Kidney epithelial cell (primary cell): ENCODE measurements around the gene PIEZO1. TPM values are rescaled to one million over a fixed set of nuclear protein-coding genes. Genes with fewer than 3 reads are reported as not detected.

Experiments
- DNase-seq: peaks from one replicate; pipeline ENCODE4 v3.0.0-alpha.2; 2010; ENCODE audit warnings: low read depth
- H3K27me3 ChIP-seq: 2 replicates; pipeline ENCODE4 v1.6.0; 2011; ENCODE audit warnings: low read length; ENCODE audit not compliant: control insufficient read depth, insufficient read depth
- H3K36me3 ChIP-seq: 2 replicates; pipeline ENCODE4 v1.5.1; 2011; ENCODE audit warnings: low read length; ENCODE audit not compliant: control insufficient read depth, insufficient read depth
- H3K4me3 ChIP-seq: 2 replicates; pipeline ENCODE4 v1.5.1; 2011; ENCODE audit warnings: low read depth, mild to moderate bottlenecking, control low read depth, low read length
- CTCF ChIP-seq: IDR thresholded peaks from 2 replicates; pipeline ENCODE4 v1.5.1; 2011; ENCODE audit warnings: mild to moderate bottlenecking, moderate library complexity, low read length, control low read depth, inconsistent platforms; ENCODE audit not compliant: insufficient read depth, poor library complexity, severe bottlenecking
- total RNA-seq: library from RNA; depleted of rRNA; stranded (reverse); fragments of >200 nt; gene quantifications from 2 replicates; pipeline ENCODE4 v1.2.3, GENCODE V29; 2015

The PIEZO1 gene
- total RNA-seq, 1 donor from 2014 or later = 309 TPM

DNA sequence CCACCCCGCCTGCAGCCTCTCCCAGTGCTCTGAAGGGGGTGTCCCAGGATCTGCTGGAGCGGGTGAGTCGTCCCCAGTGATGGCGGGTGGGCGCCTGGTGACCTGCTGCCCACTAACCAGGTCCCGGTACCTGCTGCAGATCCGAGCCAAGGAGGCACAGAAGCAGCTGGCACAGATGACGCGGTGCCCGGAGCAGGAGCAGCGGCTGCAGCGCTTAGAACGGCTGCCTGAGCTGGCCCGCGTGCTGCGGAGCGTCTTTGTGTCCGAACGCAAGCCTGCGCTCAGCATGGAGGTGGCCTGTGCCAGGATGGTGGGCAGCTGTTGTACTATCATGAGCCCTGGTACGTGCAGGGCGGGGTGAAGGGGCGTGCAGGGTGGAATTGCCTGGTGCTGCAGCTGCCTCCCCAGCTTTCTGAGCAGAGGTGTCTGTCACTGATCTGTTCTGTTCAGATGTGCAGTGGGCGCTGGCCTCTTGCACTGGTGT, 22.2 kb upstream of the PIEZO1 start:
- Histone ChIP-seq H3K4me3 (no peak overlapping the region), H3K36me3 (peaks cover 2% of the 10 kb centered on the region), H3K27me3 (no peaks in the 10 kb centered on the region)
- DNase-seq = no peak
- no peak for TF ChIP-seq CTCF

DNA sequence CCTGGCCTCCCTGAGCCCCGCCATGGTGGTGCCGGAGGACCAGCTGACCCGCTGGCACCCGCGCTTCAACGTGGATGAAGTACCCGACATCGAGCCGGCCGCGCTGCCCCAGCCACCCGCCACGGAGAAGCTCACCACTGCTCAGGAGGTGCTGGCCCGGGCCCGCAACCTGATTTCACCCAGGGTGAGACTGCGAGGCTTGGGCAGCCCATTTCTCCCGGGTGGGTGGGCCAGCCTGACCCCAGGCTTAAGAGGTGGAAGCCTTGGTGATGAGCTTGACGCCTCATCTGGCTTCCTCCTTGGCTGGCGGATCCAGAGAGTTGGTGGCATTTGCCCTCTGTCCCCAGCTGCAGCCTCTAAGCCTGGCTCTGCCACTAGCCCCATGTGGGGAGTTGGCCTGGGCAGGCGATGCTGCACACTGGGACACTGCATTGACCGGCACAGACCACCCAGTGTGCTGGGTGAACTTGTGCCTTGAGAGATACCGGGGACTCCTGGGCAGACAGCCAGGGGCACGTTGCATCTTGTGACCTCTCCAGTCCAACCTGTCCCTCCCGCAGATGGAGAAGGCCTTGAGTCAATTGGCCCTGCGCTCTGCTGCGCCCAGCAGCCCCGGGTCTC, 21.6 kb upstream of the PIEZO1 start:
- no peak overlapping the region for H3K4me3 ChIP-seq
- DNase-seq = no peak
- no peak for TF ChIP-seq CTCF

DNA sequence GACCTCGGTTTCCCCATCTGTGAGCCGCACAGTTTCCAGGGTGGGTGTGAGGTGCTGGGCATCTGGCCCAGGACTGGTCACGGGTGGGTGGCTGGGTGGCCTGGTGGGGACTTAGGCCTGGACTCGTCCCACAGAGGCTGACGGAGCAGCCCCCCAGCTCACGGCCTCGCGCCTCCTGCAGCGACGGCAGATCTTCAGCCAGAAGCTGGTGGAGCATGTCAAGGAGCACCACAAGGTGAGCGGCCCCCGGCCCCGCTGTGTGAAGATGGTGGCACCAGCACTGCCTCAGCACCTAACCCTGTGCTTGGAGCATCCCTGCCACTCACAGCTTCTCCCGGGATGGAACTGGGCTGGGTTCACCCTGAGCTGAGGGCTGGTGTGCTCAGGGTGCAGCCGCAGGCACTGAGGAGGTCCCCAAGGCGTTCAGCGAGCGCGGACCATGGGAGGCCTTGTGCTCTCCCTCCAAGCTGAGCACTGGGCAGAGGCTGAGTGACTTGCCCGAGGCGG, 20.9 kb upstream of the PIEZO1 start:
- H3K27me3 ChIP-seq = no peaks in the 10 kb centered on the region
- TF ChIP-seq CTCF = no peak
- peaks cover 2% of the 10 kb centered on the region for H3K36me3 ChIP-seq
- no peak for DNase-seq
- H3K4me3 ChIP-seq = no peak overlapping the region

More for the DNA sequence above, 21.6 kb upstream of the PIEZO1 start:
- Histone ChIP-seq H3K27me3 (no peaks in the 10 kb centered on the region), H3K36me3 (peaks cover 2% of the 10 kb centered on the region)

DNA sequence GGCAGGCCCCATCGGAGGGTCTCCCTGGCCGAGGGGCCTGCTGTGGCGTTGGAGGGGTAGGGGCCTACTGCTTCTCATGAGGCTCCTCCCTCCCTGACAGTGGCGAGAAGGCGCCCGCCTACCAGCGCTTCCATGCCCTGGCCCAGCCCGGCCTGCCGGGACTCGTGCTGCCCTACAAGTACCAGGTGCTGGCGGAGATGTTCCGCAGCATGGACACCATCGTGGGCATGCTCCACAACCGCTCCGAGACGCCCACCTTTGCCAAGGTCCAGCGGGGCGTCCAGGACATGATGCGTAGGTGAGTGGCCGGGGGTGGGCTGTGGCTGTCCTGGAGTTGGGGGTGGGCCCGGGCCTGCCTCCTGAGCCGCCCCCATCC, 20.3 kb upstream of the PIEZO1 start:
- TF ChIP-seq CTCF = no peak
- DNase-seq = no peak
- Histone ChIP-seq H3K4me3 (no peak overlapping the region), H3K27me3 (no peaks in the 10 kb centered on the region), H3K36me3 (peaks cover 2% of the 10 kb centered on the region)

DNA sequence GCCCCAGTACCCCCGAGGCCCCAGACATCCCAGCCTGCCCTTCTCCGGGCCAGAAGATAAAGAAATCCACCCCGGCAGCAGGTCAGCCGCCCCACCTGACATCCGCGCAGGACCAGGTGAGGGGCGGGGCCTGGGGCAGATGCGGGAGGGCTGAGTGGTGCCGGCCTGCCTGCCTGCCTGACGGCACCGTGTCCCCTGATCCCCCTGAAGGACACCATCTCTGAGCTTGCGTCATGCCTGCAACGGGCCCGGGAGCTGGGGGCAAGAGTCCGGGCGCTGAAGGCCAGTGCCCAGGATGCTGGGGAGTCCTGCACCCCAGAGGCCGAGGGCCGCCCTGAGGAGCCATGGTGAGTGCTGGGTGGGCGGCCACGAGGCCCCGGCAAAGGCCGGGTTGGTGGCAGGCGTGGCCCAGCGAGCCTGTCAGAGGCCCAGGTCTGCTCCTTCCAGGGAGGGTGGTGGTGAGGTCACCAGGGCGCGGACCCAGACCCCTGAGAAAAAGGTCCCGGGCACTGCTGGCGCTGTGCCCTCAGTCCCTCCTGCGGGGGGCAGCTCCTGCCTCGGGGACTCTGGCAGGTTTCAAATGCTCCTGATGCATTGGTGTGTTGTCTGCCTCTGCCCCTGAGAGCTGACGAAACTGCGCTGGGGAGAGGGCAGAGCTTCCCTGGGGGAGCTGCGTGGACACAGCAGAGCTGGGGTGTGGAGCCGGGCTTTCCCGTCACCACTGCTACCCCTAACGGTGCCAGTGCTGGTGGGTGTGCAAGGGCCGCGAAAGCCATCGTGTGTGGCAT, 19.7 kb upstream of the PIEZO1 start:
- no peak for DNase-seq
- Histone ChIP-seq H3K27me3 (no peaks in the 10 kb centered on the region), H3K36me3 (peaks cover 2% of the 10 kb centered on the region), H3K4me3 (peak overlapping the region; percentile 58)
- TF ChIP-seq CTCF = no peak
